ENCODE measurements around the gene PXDN. TPM values are rescaled to one million over a fixed set of nuclear protein-coding genes. Genes with fewer than 3 reads are reported as not detected.
"Not testable (repeated sequence)": the region's sequence is repeated elsewhere in the genome, so short reads cannot be mapped to it uniquely, and the experiment has no call there.

PXDN gene
- total RNA-seq, 8 experiments from 2014 or later, result 0.46 to 80.9 (median 45.0) TPM

- Histone ChIP-seq H3K4me3 (no peak overlapping the region), H3K4me1 (replicated peaks in 1 of 2) (no peaks in the 10 kb centered on the region), H3K27ac (no peak overlapping the region)
- no peak for ATAC-seq (replicated peaks in 6 of 8)
- WGBS, 10 experiments, result 20 to 87% (median 52%) methylated on average over 1 to 6 of the region's 8 CpGs; no CpG with 5 or more reads in 2 of the 10 experiments
- in situ Hi-C loops (cut with MboI; ENCODE audit: low pct_unique_long_range_greater_than_20kb in 2 of 9, low sequenced_read_pairs in 9 of 9, unreplicated experiment in 9 of 9), result no loop called here
Measured at GRCh38 chr2:1772471-1773267, 28.4 kb upstream of the PXDN start.

DNA sequence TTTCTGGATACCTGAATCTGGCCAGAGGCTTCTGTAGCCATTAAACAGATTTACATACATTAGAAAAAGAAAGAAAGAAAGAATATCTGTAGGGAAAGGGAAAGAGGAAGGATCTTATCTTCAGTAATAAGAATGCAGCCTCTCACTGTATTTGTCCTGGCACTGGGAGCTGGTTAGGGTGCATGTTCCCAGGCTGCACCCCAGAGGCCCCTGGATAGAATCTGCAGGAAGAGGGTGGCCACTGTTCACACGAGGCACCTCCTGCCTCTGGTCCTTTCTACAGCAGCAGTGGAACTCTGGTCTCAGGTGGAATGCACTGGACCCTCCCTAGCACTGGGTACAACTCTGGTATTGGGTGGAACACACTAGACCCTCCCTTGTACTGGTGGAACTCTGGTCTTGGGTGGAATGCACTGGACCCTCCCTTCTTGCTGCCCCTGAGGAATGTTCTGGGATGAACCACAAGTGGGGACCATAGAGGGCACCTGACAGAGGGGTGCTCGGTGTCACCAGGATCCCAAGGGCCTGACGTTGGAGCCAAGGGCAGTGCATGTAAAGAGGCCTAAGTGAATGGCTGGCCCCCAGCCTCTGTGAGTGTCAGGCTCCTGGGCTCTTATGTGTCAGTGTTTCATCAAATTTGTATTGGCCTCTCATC is 27.4 kb upstream of the PXDN start:
- ATAC-seq (replicated peaks in 6 of 8), result no peak
- H3K27ac ChIP-seq, result no peak overlapping the region
- in situ Hi-C loops (cut with MboI; ENCODE audit: low pct_unique_long_range_greater_than_20kb in 2 of 9, low sequenced_read_pairs in 9 of 9, unreplicated experiment in 9 of 9), result no loop called here

DNA sequence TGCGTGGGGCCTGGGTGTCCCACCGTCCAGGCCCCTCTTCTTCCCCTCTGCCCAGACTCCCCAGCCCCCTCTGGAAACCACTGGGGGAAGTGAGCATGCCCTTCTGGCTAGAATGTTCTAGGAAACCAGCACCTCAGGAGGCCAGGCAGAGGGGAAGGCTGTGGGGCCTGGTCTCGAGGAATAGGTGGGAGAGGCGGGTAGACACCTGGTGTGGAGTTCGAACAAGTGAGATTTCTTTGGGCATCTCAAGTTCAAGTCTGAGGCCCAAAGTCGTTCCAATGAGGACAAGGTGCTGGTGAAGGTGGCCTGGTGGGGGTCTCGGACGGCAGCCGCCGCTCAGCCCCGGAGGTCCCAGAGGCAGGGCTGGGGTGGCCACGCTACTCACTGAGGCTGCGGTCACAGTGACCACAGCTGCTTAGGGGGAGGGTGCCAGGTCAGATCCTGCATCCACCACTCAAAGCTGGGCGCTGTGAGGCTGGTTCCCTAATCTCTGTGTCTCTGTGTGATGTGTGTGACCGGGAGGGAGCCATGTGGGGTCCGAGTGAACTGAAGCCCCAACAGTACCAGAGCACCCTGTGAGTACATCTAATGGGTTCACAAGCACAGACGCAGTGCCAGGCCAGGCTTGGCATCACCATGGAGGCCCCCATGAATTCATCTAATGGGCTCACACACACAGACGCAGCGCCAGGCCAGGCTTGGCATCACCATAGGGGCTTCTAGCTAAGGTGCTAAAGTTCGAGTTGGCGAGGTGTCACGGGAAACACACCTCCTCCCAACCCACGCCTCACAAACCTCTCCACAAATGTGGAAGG is 26.5 kb upstream of the PXDN start:
- peaks cover 7 to 10% of the 10 kb centered on the region in 2 donors for H3K4me1 ChIP-seq (replicated peaks in 1 of 2)
- WGBS, 10 experiments, result 18 to 80% (median 75%) methylated on average over 2 to 6 of the region's 23 CpGs; no CpG with 5 or more reads in 6 of the 10 experiments
- ATAC-seq (replicated peaks in 6 of 8), result no peak
- H3K4me3 ChIP-seq, result no peak overlapping the region
- in situ Hi-C loops (cut with MboI; ENCODE audit: low pct_unique_long_range_greater_than_20kb in 2 of 9, low sequenced_read_pairs in 9 of 9, unreplicated experiment in 9 of 9), result no loop called here
- H3K27ac ChIP-seq, result no peak overlapping the region

More for the DNA sequence above, 27.4 kb upstream of the PXDN start:
- Histone ChIP-seq H3K4me3 (no peak overlapping the region), H3K4me1 (replicated peaks in 1 of 2) (peaks cover 5 to 7% of the 10 kb centered on the region in 2 donors)
- WGBS, 10 experiments, result 0 to 60% methylated on average over 1 to 3 of the region's 3 CpGs; no CpG with 5 or more reads in 8 of the 10 experiments

DNA sequence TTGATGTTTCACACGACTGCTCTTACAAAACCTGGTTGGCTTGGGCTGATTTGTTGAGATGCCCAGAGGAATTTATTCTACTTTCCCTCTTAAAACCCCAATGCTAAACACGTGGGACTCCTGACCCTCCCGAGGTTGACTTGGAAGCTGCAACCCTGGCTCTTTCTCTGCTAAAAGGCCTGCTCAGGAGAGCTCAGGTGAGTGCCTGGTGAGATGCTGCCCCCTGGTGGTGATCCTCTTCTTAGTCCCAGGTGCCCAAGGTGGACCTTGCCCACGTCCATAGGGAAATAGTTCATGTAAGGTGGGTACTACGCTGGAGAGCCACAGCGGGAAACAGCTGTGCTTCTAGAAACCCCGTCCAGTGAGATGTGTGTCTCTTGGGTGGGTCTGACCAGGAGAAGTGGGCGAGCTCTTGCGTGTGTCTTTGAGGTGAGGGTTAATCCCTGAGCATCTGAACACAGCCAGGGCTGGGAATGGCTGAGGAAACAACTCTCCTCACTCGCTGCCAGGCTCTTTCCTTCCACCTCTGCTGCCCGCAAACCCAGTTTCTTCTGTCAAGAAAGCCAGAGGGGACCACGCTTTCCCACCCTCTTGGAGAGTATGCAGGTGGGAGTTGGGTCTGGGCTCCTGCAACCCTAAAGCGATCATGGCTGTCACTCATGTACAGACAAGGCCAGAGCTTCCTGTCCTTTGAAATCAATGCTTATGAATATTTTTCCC is 25.5 kb upstream of the PXDN start:
- in situ Hi-C loops (cut with MboI; ENCODE audit: low pct_unique_long_range_greater_than_20kb in 2 of 9, low sequenced_read_pairs in 9 of 9, unreplicated experiment in 9 of 9), result no loop called here
- Histone ChIP-seq H3K4me3 (no peak overlapping the region), H3K4me1 (replicated peaks in 1 of 2) (peaks cover 7 to 10% of the 10 kb centered on the region in 2 donors), H3K27ac (no peak overlapping the region)
- WGBS, 10 experiments, result 0 to 67% (median 35%) methylated on average over 1 to 5 of the region's 13 CpGs; no CpG with 5 or more reads in 1 of the 10 experiments
- peak; percentile 20 to 79 (median 66) for ATAC-seq (replicated peaks in 6 of 8)

- in situ Hi-C loops (cut with MboI; ENCODE audit: low pct_unique_long_range_greater_than_20kb in 2 of 9, low sequenced_read_pairs in 9 of 9, unreplicated experiment in 9 of 9), result no loop called here
- no peak for ATAC-seq (replicated peaks in 6 of 8)
- H3K27ac ChIP-seq, result no peak overlapping the region
- H3K4me3 ChIP-seq, result no peak overlapping the region
- WGBS, 10 experiments, result 80 to 96% (median 90%) methylated on average over 1 to 13 of the region's 23 CpGs; no CpG with 5 or more reads in 3 of the 10 experiments
- H3K4me1 ChIP-seq (replicated peaks in 1 of 2), result peaks cover 7 to 10% of the 10 kb centered on the region in 2 donors
Measured at GRCh38 chr2:1767939-1768691, 23.8 kb upstream of the PXDN start.

DNA sequence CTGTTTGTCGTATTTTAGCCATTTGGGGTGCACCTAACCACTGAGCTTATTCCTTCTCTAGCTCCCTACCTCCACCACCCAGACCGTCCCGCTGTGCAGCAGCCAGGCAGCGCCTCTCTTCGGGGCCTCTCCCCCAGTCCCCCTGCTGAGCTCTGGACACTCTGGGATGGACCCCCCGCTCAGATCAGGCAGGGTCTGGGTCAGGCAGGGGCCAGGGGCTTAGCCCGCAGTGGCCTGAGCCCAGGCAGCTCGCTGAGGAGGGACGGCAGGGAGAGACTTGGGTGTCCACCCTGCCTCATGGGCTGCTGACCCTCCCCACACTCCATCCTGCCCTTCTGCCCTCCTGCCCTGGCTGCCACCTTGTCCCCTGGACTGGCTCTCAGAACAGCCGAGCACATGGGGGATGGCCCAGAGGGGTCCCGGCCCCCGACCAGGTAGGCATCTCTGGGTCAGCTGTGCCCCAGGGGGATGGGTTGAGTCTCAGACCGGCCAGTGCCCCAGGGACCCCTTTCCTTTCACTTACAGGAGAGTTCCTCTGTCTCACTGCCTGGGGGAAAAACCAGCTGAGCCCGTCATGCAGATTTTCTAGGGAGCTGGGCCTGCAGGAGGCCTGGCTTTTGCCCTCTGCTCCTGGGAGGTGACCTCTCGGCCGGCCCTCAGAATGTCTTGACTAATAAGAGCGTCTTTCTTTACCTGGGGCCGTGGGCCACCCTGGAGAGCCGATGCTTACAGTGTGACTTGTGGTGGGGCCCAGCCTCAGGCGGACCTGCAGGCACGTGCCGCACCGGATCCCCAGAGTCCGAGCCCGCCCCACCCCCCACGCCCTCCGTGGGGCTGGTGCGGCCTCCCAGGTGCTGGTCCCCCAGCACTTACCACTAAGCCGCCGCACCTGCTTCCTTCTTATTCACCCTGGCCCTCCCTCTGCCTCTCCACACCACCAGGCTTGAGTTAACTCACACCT is 22.8 kb upstream of the PXDN start:
- H3K4me3 ChIP-seq, result no peak overlapping the region
- H3K27ac ChIP-seq, result no peak overlapping the region
- 10 to 87% (median 67%) methylated on average over 2 to 8 of the region's 30 CpGs; no CpG with 5 or more reads in 4 of the 10 experiments for WGBS, 10 experiments
- in situ Hi-C loops (cut with MboI; ENCODE audit: low pct_unique_long_range_greater_than_20kb in 2 of 9, low sequenced_read_pairs in 9 of 9, unreplicated experiment in 9 of 9), result no loop called here
- peaks cover 7 to 10% of the 10 kb centered on the region in 2 donors for H3K4me1 ChIP-seq (replicated peaks in 1 of 2)
- ATAC-seq (replicated peaks in 6 of 8), result peak in 4 of 8 experiments; percentile 9 to 42 (median 20)

GRCh38 chr2:1766425-1766824 is 22.1 kb upstream of the PXDN start:
- H3K4me3 ChIP-seq, result no peak overlapping the region
- WGBS, 10 experiments, result 40 to 90% (median 75%) methylated on average over 1 to 5 of the region's 6 CpGs; no CpG with 5 or more reads in 3 of the 10 experiments
- ATAC-seq (replicated peaks in 6 of 8), result peak in 4 of 8 experiments; percentile 2 to 59 (median 38)
- peaks cover 7 to 10% of the 10 kb centered on the region in 2 donors for H3K4me1 ChIP-seq (replicated peaks in 1 of 2)
- in situ Hi-C loops (cut with MboI; ENCODE audit: low pct_unique_long_range_greater_than_20kb in 2 of 9, low sequenced_read_pairs in 9 of 9, unreplicated experiment in 9 of 9), result no loop called here
- H3K27ac ChIP-seq, result no peak overlapping the region

DNA sequence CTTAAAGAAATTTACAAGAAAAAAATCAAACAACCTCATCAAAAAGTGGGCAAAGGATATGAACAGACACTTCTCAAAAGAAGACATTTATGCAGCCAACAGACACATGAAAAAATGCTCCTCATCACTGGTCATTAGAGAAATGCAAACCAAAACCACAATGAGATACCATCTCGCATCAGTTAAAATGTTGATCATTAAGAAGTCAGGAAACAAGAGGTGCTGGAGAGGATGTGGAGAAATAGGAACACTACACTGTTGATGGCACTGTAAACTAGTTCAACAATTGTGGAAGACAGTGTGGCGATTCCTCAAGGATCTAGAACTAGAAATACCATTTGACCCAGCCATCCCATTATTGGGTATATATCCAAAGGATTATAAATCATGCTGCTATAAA is 20.9 kb upstream of the PXDN start:
- 80 to 100% (median 86%) methylated on average over 1 to 2 of the region's 2 CpGs; no CpG with 5 or more reads in 5 of the 10 experiments for WGBS, 10 experiments
- H3K4me3 ChIP-seq; H3K27ac ChIP-seq; in situ Hi-C loops (cut with MboI; ENCODE audit: low pct_unique_long_range_greater_than_20kb in 2 of 9, low sequenced_read_pairs in 9 of 9, unreplicated experiment in 9 of 9); ATAC-seq (replicated peaks in 6 of 8): not testable (repeated sequence)
- peaks cover 7 to 10% of the 10 kb centered on the region in 2 donors for H3K4me1 ChIP-seq (replicated peaks in 1 of 2)

GRCh38 chr2:1759611-1759930 is 15.3 kb upstream of the PXDN start:
- H3K4me1 ChIP-seq (replicated peaks in 1 of 2), result no peaks in the 10 kb centered on the region
- ATAC-seq (replicated peaks in 6 of 8), result no peak
- no CpG with 5 or more reads among the region's 13 CpGs for WGBS, 10 experiments
- in situ Hi-C loops (cut with MboI; ENCODE audit: low pct_unique_long_range_greater_than_20kb in 2 of 9, low sequenced_read_pairs in 9 of 9, unreplicated experiment in 9 of 9), result no loop called here
- no peak overlapping the region for H3K4me3 ChIP-seq
- H3K27ac ChIP-seq, result no peak overlapping the region

GRCh38 chr2:1758774-1759610 is 14.7 kb upstream of the PXDN start:
- no peak overlapping the region for H3K27ac ChIP-seq
- WGBS, 10 experiments, result 60% methylated on average over 3 of the region's 26 CpGs; no CpG with 5 or more reads in 9 of the 10 experiments
- no peaks in the 10 kb centered on the region for H3K4me1 ChIP-seq (replicated peaks in 1 of 2)
- no peak overlapping the region for H3K4me3 ChIP-seq
- in situ Hi-C loops (cut with MboI; ENCODE audit: low pct_unique_long_range_greater_than_20kb in 2 of 9, low sequenced_read_pairs in 9 of 9, unreplicated experiment in 9 of 9), result no loop called here
- no peak for ATAC-seq (replicated peaks in 6 of 8)
